K562 (cell line): ENCODE measurements around the gene NALCN. TPM values are rescaled to one million over a fixed set of nuclear protein-coding genes. Genes with fewer than 3 reads are reported as not detected.

Source experiments
- ATAC-seq: fragments of 200-7000 bp; cut with Tn5 transposase; 3 replicates; pipeline ENCODE4 v1.9.1; 2020; ENCODE audit warnings: moderate library complexity
- BruUV-seq: library from RNA; stranded (reverse); fragments of 400-500 nt; replicated peaks from 2 replicates; lab custom pipeline; 2021; lab: Mats Ljungman, UMichigan
- CTCF ChIA-PET: fragments of 300-600 bp; formaldehyde crosslinking; extraction: SDS; loops from one replicate; lab custom pipeline; 2021; ENCODE audit warnings: low intra/inter-chr PET ratio; lab: Yijun Ruan, JAX
- POLR2A ChIA-PET: fragments of 300-600, 350-650 bp; sonication (Branson Sonifier 250); formaldehyde crosslinking; extraction: SDS; loops from one replicate; lab custom pipeline; 2021; ENCODE audit warnings: antibody characterized with exemption, inconsistent platforms; lab: Yijun Ruan, JAX
- DNase-seq, 4 experiments: peaks; one replicate each; pipeline versions ENCODE4 v3.0.0 to v3.0.0-alpha.2; 2011 to 2018; ENCODE audit warnings: low spot score in 3 of 4, mixed read lengths in 3 of 4; ENCODE audit errors: extremely low read depth in 1 of 4
- FAIRE-seq: peaks from 2 replicates; lab custom pipeline; 2011; peaks lifted over from hg19 to GRCh38; lab: Jason Lieb, UNC
- H2AFZ ChIP-seq: 2 replicates; pipeline ENCODE4 v1.6.0; 2011; ENCODE audit warnings: low read depth, low read length, control low read depth, inconsistent platforms
- H3K27ac ChIP-seq: fragments of 200-600 bp; 3 replicates; pipeline ENCODE4 v1.8.0; 2011; ENCODE audit warnings: low read depth, mild to moderate bottlenecking, control low read depth, inconsistent platforms, low read length, moderate library complexity, mixed read lengths; ENCODE audit errors: extremely low read depth
- H3K27me3 ChIP-seq, 2 experiments: fragments of 300-600 bp in 1 of 2; 2 replicates in 1 of 2; 3 replicates in 1 of 2; pipeline versions ENCODE4 v1.6.0 to v1.8.0; 2011; ENCODE audit warnings: inconsistent platforms in 2 of 2, low read length in 2 of 2, mild to moderate bottlenecking in 1 of 2, mixed read lengths in 1 of 2, moderate library complexity in 1 of 2; ENCODE audit not compliant: control insufficient read depth in 2 of 2, insufficient read depth in 2 of 2
- H3K36me3 ChIP-seq: fragments of 300-600 bp; 3 replicates; pipeline ENCODE4 v1.8.0; 2011; ENCODE audit warnings: mild to moderate bottlenecking, low read length, inconsistent platforms; ENCODE audit not compliant: control insufficient read depth, insufficient read depth
- H3K4me1 ChIP-seq, 2 experiments: fragments of 200-600 bp in 1 of 2; replicated peaks in 1 of 2; 2 replicates in 1 of 2; 3 replicates in 1 of 2; pipeline versions ENCODE4 v1.5.1 to v1.8.0; 2011; ENCODE audit warnings: inconsistent platforms in 2 of 2, low read length in 2 of 2, mild to moderate bottlenecking in 1 of 2, mixed read lengths in 1 of 2, moderate library complexity in 1 of 2; ENCODE audit not compliant: control insufficient read depth in 2 of 2, insufficient read depth in 2 of 2
- H3K4me2 ChIP-seq: 2 replicates; pipeline ENCODE4 v1.6.1; 2011; ENCODE audit warnings: low read length, control low read depth, inconsistent platforms, mixed read lengths; ENCODE audit not compliant: insufficient read depth
- H3K4me3 ChIP-seq: fragments of 200-600 bp; sonication (generic), shearing (Covaris generic); 2 replicates; pipeline ENCODE4 v1.5.1; 2016; ENCODE audit warnings: control low read depth, inconsistent platforms
- H3K79me2 ChIP-seq: fragments of 200-600 bp; 3 replicates; pipeline ENCODE4 v1.8.0; 2011; ENCODE audit warnings: low read length, inconsistent platforms; ENCODE audit not compliant: control insufficient read depth, insufficient read depth
- H3K9ac ChIP-seq, 2 experiments: 2 replicates each; pipeline versions ENCODE4 v1.6.0 to v1.6.1; 2011; ENCODE audit warnings: low read depth in 2 of 2, low read length in 2 of 2, control low read depth in 1 of 2, inconsistent platforms in 1 of 2, mild to moderate bottlenecking in 1 of 2, mixed read lengths in 1 of 2; ENCODE audit not compliant: insufficient read depth in 1 of 2
- H3K9me1 ChIP-seq: one replicate; pipeline ENCODE4 v1.6.0; 2011; ENCODE audit warnings: inconsistent platforms, mild to moderate bottlenecking, low read length, moderate library complexity; ENCODE audit not compliant: control insufficient read depth, insufficient read depth
- H3K9me3 ChIP-seq: replicated peaks from 2 replicates; pipeline ENCODE4 v1.5.1; 2011; ENCODE audit warnings: low read depth, low read length, inconsistent platforms; ENCODE audit not compliant: control insufficient read depth, insufficient read depth
- H4K20me1 ChIP-seq: replicated peaks from 2 replicates; pipeline ENCODE4 v1.6.1; 2011; ENCODE audit warnings: low read length, inconsistent platforms, mixed read lengths; ENCODE audit not compliant: control insufficient read depth, insufficient read depth
- C11orf30 ChIP-seq: fragments of 450-650 bp; IDR thresholded peaks from 2 replicates; pipeline ENCODE4 v1.6.1; 2016; ENCODE audit warnings: low read depth, mild to moderate bottlenecking
- KAT2B ChIP-seq: IDR thresholded peaks from one replicate; pipeline ENCODE4 v1.6.1; 2012; ENCODE audit warnings: low read depth, mild to moderate bottlenecking, control low read depth, inconsistent platforms, low read length, moderate library complexity
- SMARCA5 ChIP-seq: fragments of 450-650 bp; IDR thresholded peaks from 2 replicates; pipeline ENCODE4 v1.6.1; 2016
- SMC3 ChIP-seq: conservative IDR thresholded peaks from 2 replicates; pipeline ENCODE4 v1.6.1; 2011; ENCODE audit warnings: low read depth, low read length, improper control_type of control experiment; ENCODE audit not compliant: insufficient read depth
- ZNF316 ChIP-seq: fragments of 450-650 bp; IDR thresholded peaks from 2 replicates; pipeline ENCODE4 v1.6.1; 2016
- ZNF444 ChIP-seq: fragments of 250-450 bp; sonication (Bioruptor Pico); IDR thresholded peaks from 2 replicates; pipeline ENCODE4 v1.4.0; 2020; ENCODE audit warnings: mild to moderate bottlenecking, moderate library complexity
- ZNF445 ChIP-seq: fragments of 250-450 bp; sonication (Bioruptor Pico); IDR thresholded peaks from 2 replicates; pipeline ENCODE4 v1.4.0; 2020; ENCODE audit warnings: low read depth, mild to moderate bottlenecking, moderate library complexity
- WGBS: fragments of 100-300 bp; shearing (Covaris generic); methylation state at CpG from one replicate; pipeline ENCODE4 v1.1.6; 2016; ENCODE audit warnings: low coverage, mixed read lengths; ENCODE audit not compliant: insufficient coverage; ENCODE audit errors: missing lambda C conversion rate; 5-methylcytosine and 5-hydroxymethylcytosine counted together
- in situ Hi-C: fragments of 300-500 bp; cut with MboI; formaldehyde crosslinking; loops from 4 replicates; pipeline ENCODE4 v1.15.0; 2018; ENCODE audit warnings: inconsistent platforms, mixed read lengths
- intact Hi-C: fragments of 100-400 bp; cut with micrococcal nuclease; formaldehyde crosslinking; loops from 2 replicates; pipeline ENCODE4 v1.14.2; 2022
- polyA plus RNA-seq, 8 experiments: library from polyadenylated mRNA; depleted of rRNA in 4 of 8; stranded (reverse) in 5 of 8; unstranded in 3 of 8; fragments of >200 nt; fragmentation: Nextera tagmentation in 2 of 8; fragmentation: Illumina TruSeq in 1 of 8; extraction: Ambion mirVana in 2 of 8; extraction: Trizol in 1 of 8; gene quantifications; 2 replicates each; pipeline versions ENCODE4 v1.2.1 to v1.2.3, GENCODE V29; 2011 to 2014; ENCODE audit warnings: inconsistent platforms in 1 of 8, missing spikeins in 1 of 8
- total RNA-seq, 7 experiments: library from RNA; depleted of rRNA in 6 of 7; stranded (reverse); fragments of >200 nt in 6 of 7; fragmentation: Illumina TruSeq in 2 of 7; extraction: Trizol in 2 of 7; gene quantifications; 2 replicates each; pipeline versions ENCODE4 v1.2.1 to v1.2.3, GENCODE V29; 2011 to 2021; ENCODE audit warnings: low replicate concordance in 1 of 7
- TF ChIP-seq, protein P1 (sequence below): fragments of 450-650 bp; formaldehyde crosslinking; IDR thresholded peaks from 2 replicates; pipeline ENCODE4 v1.4.0; 2020; ENCODE audit warnings: mild to moderate bottlenecking, mixed read lengths

NALCN gene
- total and polyA plus RNA-seq, 9 of the 15 experiments (the other 6 are each of a cell fraction or from before 2014, with no cell fraction given): not detected

GRCh38 chr13:101109005-101109404 lies 307.3 kb downstream of the NALCN start:
- TF ChIP-seq, protein P1, sequence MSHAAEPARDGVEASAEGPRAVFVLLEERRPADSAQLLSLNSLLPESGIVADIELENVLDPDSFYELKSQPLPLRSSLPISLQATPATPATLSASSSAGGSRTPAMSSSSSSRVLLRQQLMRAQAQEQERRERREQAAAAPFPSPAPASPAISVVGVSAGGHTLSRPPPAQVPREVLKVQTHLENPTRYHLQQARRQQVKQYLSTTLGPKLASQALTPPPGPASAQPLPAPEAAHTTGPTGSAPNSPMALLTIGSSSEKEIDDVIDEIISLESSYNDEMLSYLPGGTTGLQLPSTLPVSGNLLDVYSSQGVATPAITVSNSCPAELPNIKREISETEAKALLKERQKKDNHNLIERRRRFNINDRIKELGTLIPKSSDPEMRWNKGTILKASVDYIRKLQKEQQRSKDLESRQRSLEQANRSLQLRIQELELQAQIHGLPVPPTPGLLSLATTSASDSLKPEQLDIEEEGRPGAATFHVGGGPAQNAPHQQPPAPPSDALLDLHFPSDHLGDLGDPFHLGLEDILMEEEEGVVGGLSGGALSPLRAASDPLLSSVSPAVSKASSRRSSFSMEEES (CRISPR knock-in tag): no peak
- TF ChIP-seq ZNF316 (0 out of 2 replicates have a peak, but pooled peaks have one; percentile 7), C11orf30 (0 out of 2 replicates have a peak, but pooled peaks have one; percentile 6), ZNF444 (CRISPR knock-in tag) (no peak)
- no peaks in the 10 kb centered on the region for H3K36me3 ChIP-seq
- DNase-seq (no peak), ATAC-seq (no peak), FAIRE-seq (no peak)
- 0% methylated on average over 6 of the region's 7 CpGs for WGBS
- H4K20me1 ChIP-seq: no peaks in the 10 kb centered on the region
- in situ Hi-C loops (loop anchor here (25.0 kb wide), 1 partner anchor 547 kb away; no protein-coding TSS in a partner anchor), intact Hi-C loops (no loop called here)
- H3K9ac ChIP-seq: no peak overlapping the region
- no peak overlapping the region for H2AFZ ChIP-seq
- no peaks in the 10 kb centered on the region for H3K79me2 ChIP-seq
- CTCF ChIA-PET: no interaction called here
- no peaks in the 10 kb centered on the region for H3K9me3 ChIP-seq
- no peak overlapping the region for H3K27ac ChIP-seq
- no peaks in the 10 kb centered on the region for H3K9me1 ChIP-seq
- no peak overlapping the region for H3K4me2 ChIP-seq
- H3K27me3 ChIP-seq: no peaks in the 10 kb centered on the region
- BruUV-seq: no TSS peak
- H3K4me3 ChIP-seq: no peak overlapping the region
- no peaks in the 10 kb centered on the region for H3K4me1 ChIP-seq
- POLR2A ChIA-PET: no interaction called here

- TF ChIP-seq SMARCA5 (no peak), KAT2B (no peak), ZNF445 (CRISPR knock-in tag) (no peak), SMC3 (no peak)
- in situ Hi-C loops (no loop called here), intact Hi-C loops (no loop called here)
- Histone ChIP-seq H3K36me3 (no peaks in the 10 kb centered on the region), H3K4me1 (no peaks in the 10 kb centered on the region), H3K9me1 (no peaks in the 10 kb centered on the region), H3K79me2 (no peaks in the 10 kb centered on the region), H4K20me1 (no peaks in the 10 kb centered on the region), H3K4me3 (no peak overlapping the region), H2AFZ (no peak overlapping the region), H3K27me3 (no peaks in the 10 kb centered on the region), H3K9ac (no peak overlapping the region), H3K9me3 (no peaks in the 10 kb centered on the region), H3K4me2 (no peak overlapping the region), H3K27ac (no peak overlapping the region)
- WGBS: 0% methylated on average over 4 of the region's 4 CpGs
- no peak for ATAC-seq
- no peak for DNase-seq
- ChIA-PET CTCF (no interaction called here), POLR2A (no interaction called here)
- BruUV-seq: no TSS peak
- FAIRE-seq: no peak
Observed at GRCh38 chr13:101098873-101099272, 317.4 kb downstream of the NALCN start.
